H9 (cell line): ENCODE measurements around the gene FASTK. TPM values are rescaled to one million over a fixed set of nuclear protein-coding genes. Genes with fewer than 3 reads are reported as not detected.

ENCODE experiments used
- DNase-seq: peaks from one replicate; pipeline ENCODE4 v3.0.0-alpha.2; 2017
- H2AFZ ChIP-seq: one replicate; pipeline ENCODE4 v1.6.1; 2013; ENCODE audit warnings: mild to moderate bottlenecking, low read length, control low read depth, moderate library complexity
- H2AK5ac ChIP-seq: 2 replicates; pipeline ENCODE4 v1.6.1; 2013; ENCODE audit warnings: low read length, control low read depth, mixed read lengths; ENCODE audit not compliant: insufficient read length
- H2BK120ac ChIP-seq: one replicate; pipeline ENCODE4 v1.6.1; 2013; ENCODE audit warnings: low read depth, mild to moderate bottlenecking, low read length, control low read depth, inconsistent platforms; ENCODE audit not compliant: poor library complexity, severe bottlenecking
- H2BK12ac ChIP-seq: 2 replicates; pipeline ENCODE4 v1.6.1; 2013; ENCODE audit warnings: low read length, control low read depth, mixed read lengths, low read depth; ENCODE audit not compliant: insufficient read length
- H2BK15ac ChIP-seq: 2 replicates; pipeline ENCODE4 v1.6.1; 2013; ENCODE audit warnings: low read depth, low read length, control low read depth
- H2BK20ac ChIP-seq: one replicate; pipeline ENCODE4 v1.6.1; 2013; ENCODE audit warnings: low read depth, mild to moderate bottlenecking, low read length, control low read depth, inconsistent platforms; ENCODE audit not compliant: poor library complexity, severe bottlenecking
- H2BK5ac ChIP-seq: 2 replicates; pipeline ENCODE4 v1.6.1; 2013; ENCODE audit warnings: low read length, control low read depth, mixed read lengths; ENCODE audit not compliant: insufficient read length
- H3K14ac ChIP-seq: 2 replicates; pipeline ENCODE4 v1.6.1; 2013; ENCODE audit warnings: low read length, control low read depth; ENCODE audit not compliant: insufficient read depth
- H3K18ac ChIP-seq: 2 replicates; pipeline ENCODE4 v1.6.1; 2013; ENCODE audit warnings: low read depth, mild to moderate bottlenecking, mixed read lengths, low read length, control low read depth; ENCODE audit not compliant: insufficient read length
- H3K23ac ChIP-seq: 2 replicates; pipeline ENCODE4 v1.6.1; 2013; ENCODE audit warnings: low read length, control low read depth, mixed read lengths, low read depth; ENCODE audit not compliant: insufficient read length
- H3K23me2 ChIP-seq: 2 replicates; pipeline ENCODE4 v1.6.1; 2013; ENCODE audit warnings: low read depth, mild to moderate bottlenecking, mixed read lengths, low read length, control low read depth; ENCODE audit not compliant: insufficient read length, poor library complexity, severe bottlenecking
- H3K27ac ChIP-seq: 2 replicates; pipeline ENCODE4 v1.5.1; 2013; ENCODE audit warnings: low read length, control low read depth, mixed read lengths, low read depth; ENCODE audit not compliant: insufficient read length
- H3K27me3 ChIP-seq: 2 replicates; pipeline ENCODE4 v1.6.1; 2013; ENCODE audit warnings: low read length, control low read depth, inconsistent platforms; ENCODE audit not compliant: insufficient read depth
- H3K4ac ChIP-seq: 2 replicates; pipeline ENCODE4 v1.6.1; 2013; ENCODE audit warnings: low read depth, mild to moderate bottlenecking, control low read depth, inconsistent platforms, low read length, moderate library complexity
- H3K4me1 ChIP-seq: 2 replicates; pipeline ENCODE4 v1.6.1; 2013; ENCODE audit warnings: low read length, control low read depth, inconsistent platforms; ENCODE audit not compliant: insufficient read depth
- H3K4me2 ChIP-seq: 2 replicates; pipeline ENCODE4 v1.6.1; 2013; ENCODE audit warnings: low read length, control low read depth, mixed read lengths; ENCODE audit not compliant: insufficient read length, insufficient read depth
- H3K56ac ChIP-seq: 2 replicates; pipeline ENCODE4 v1.6.1; 2013; ENCODE audit warnings: low read depth, mild to moderate bottlenecking, mixed read lengths, low read length, control low read depth; ENCODE audit not compliant: insufficient read length
- H3K79me1 ChIP-seq: 2 replicates; pipeline ENCODE4 v1.6.1; 2013; ENCODE audit warnings: low read depth, mild to moderate bottlenecking, moderate library complexity, low read length, control low read depth, inconsistent platforms; ENCODE audit not compliant: insufficient read depth, poor library complexity, severe bottlenecking
- H3K79me2 ChIP-seq: 2 replicates; pipeline ENCODE4 v1.6.1; 2013; ENCODE audit warnings: low read length, control low read depth, inconsistent platforms; ENCODE audit not compliant: insufficient read depth
- H3K9ac ChIP-seq: 2 replicates; pipeline ENCODE4 v1.6.1; 2013; ENCODE audit warnings: low read length, control low read depth, mixed read lengths; ENCODE audit not compliant: insufficient read length; ENCODE audit errors: extremely low read depth
- H3K9me3 ChIP-seq: one replicate; pipeline ENCODE4 v1.6.1; 2013; ENCODE audit warnings: low read depth, low read length, inconsistent platforms; ENCODE audit not compliant: control insufficient read depth
- H3T11ph ChIP-seq: one replicate; pipeline ENCODE4 v1.6.1; 2013; ENCODE audit warnings: mild to moderate bottlenecking, low read length, control low read depth, inconsistent platforms
- H4K20me1 ChIP-seq: one replicate; pipeline ENCODE4 v1.6.1; 2013; ENCODE audit not compliant: control insufficient read depth, insufficient read length, insufficient read depth
- H4K5ac ChIP-seq: 2 replicates; pipeline ENCODE4 v1.6.1; 2013; ENCODE audit warnings: low read depth, mild to moderate bottlenecking, mixed read lengths, low read length, control low read depth; ENCODE audit not compliant: insufficient read length
- H4K8ac ChIP-seq: replicated peaks from 2 replicates; pipeline ENCODE4 v1.6.1; 2013; ENCODE audit warnings: low read length, control low read depth, mixed read lengths, low read depth; ENCODE audit not compliant: insufficient read length
- H4K91ac ChIP-seq: 2 replicates; pipeline ENCODE4 v1.6.1; 2013; ENCODE audit warnings: low read depth, mild to moderate bottlenecking, moderate library complexity, mixed read lengths, low read length, control low read depth; ENCODE audit not compliant: insufficient read length
- H3K27ac Mint-ChIP-seq, 3 experiments: 2 replicates in 2 of 3; 3 replicates in 1 of 3; pipeline ENCODE4 v1.8.0; 2020 to 2021; ENCODE audit warnings: mixed read lengths in 3 of 3, mild to moderate bottlenecking in 1 of 3, moderate library complexity in 1 of 3
- H3K27me3 Mint-ChIP-seq: 2 replicates; pipeline ENCODE4 v1.8.0; 2021; ENCODE audit warnings: low read depth, mild to moderate bottlenecking, moderate library complexity, mixed read lengths
- H3K36me3 Mint-ChIP-seq, 3 experiments: 2 replicates in 2 of 3; 3 replicates in 1 of 3; pipeline ENCODE4 v1.8.0; 2020 to 2021; ENCODE audit warnings: low read depth in 3 of 3, mixed read lengths in 3 of 3; ENCODE audit not compliant: insufficient read depth in 1 of 3
- H3K4me1 Mint-ChIP-seq, 2 experiments: 2 replicates each; pipeline ENCODE4 v1.8.0; 2020; ENCODE audit warnings: mixed read lengths in 2 of 2
- H3K4me3 Mint-ChIP-seq, 2 experiments: 2 replicates in 1 of 2; 3 replicates in 1 of 2; pipeline ENCODE4 v1.8.0; 2020 to 2021; ENCODE audit warnings: mild to moderate bottlenecking in 2 of 2, mixed read lengths in 2 of 2, moderate library complexity in 1 of 2
- H3K9me3 Mint-ChIP-seq, 2 experiments: 2 replicates in 1 of 2; 3 replicates in 1 of 2; pipeline ENCODE4 v1.8.0; 2020; ENCODE audit warnings: mild to moderate bottlenecking in 2 of 2, mixed read lengths in 2 of 2, moderate library complexity in 1 of 2
- CTCF ChIP-seq: fragments of 200-600 bp; sonication (generic); conservative IDR thresholded peaks from 3 replicates; pipeline ENCODE4 v1.8.0; 2021; ENCODE audit warnings: antibody characterized with exemption, mild to moderate bottlenecking
- WGBS: extraction: QIAGEN DNeasy Blood & Tissue Kit; methylation state at CpG from one replicate; pipeline ENCODE4 v1.1.7; 2013; ENCODE audit warnings: missing lambda C conversion rate, low lambda C conversion rate, mixed read lengths; ENCODE audit not compliant: insufficient read length; ENCODE audit errors: extremely low coverage; 5-methylcytosine and 5-hydroxymethylcytosine counted together
- total RNA-seq: library from RNA; stranded (reverse); gene quantifications from 2 replicates; pipeline ENCODE4 v1.2.1, GENCODE V29; 2021

Gene FASTK
- total RNA-seq, 1 experiment from 2014 or later, result 57.8 TPM

- Histone ChIP-seq H2BK120ac (no peak overlapping the region), H3K27me3 (no peaks in the 10 kb centered on the region), H2BK20ac (no peak overlapping the region), H3K9me3 (no peaks in the 10 kb centered on the region), H3K79me2 (no peaks in the 10 kb centered on the region), H2BK12ac (no peak overlapping the region), H3K27ac (no peak overlapping the region), H3K18ac (no peak overlapping the region), H3K4me1 (peaks cover 3% of the 10 kb centered on the region; the same call in 1 of the 2 replicates), H3K79me1 (no peaks in the 10 kb centered on the region), H2BK15ac (no peak overlapping the region), H3K14ac (no peak overlapping the region), H3K9ac (no peak overlapping the region), H2AFZ (no peak overlapping the region), H4K5ac (no peak overlapping the region), H4K8ac (no peak overlapping the region), H3K56ac (no peak overlapping the region), H3K4ac (no peak overlapping the region), H3K23ac (no peak overlapping the region), H2AK5ac (no peak overlapping the region), H4K20me1 (no peaks in the 10 kb centered on the region), H4K91ac (no peak overlapping the region), H2BK5ac (no peak overlapping the region), H3K4me2 (no peak overlapping the region), H3K23me2 (peaks cover 10% of the 10 kb centered on the region), H3T11ph (no peak overlapping the region)
- H3K4me1 Mint-ChIP-seq, result peaks cover 17 to 24% of the 10 kb centered on the region in 2 experiments
- no CpG with 5 or more reads among the region's 8 CpGs for WGBS
- DNase-seq, result no peak
- H3K4me3 Mint-ChIP-seq, result no peak overlapping the region
- H3K36me3 Mint-ChIP-seq, result peaks cover 28 to 56% (median 36%) of the 10 kb centered on the region in 3 experiments
- no peaks in the 10 kb centered on the region; a peak in 1 of 5 replicates for H3K9me3 Mint-ChIP-seq
- TF ChIP-seq CTCF, result no peak
- no peak overlapping the region for H3K27ac Mint-ChIP-seq
- H3K27me3 Mint-ChIP-seq, result peaks cover 16% of the 10 kb centered on the region
Measured at GRCh38 chr7:151128716-151129115, 48.1 kb upstream of the FASTK start.
